GM23338 (cell line): ENCODE data around the gene ZNF579.

ENCODE experiments used
- EZH2 ChIP-seq: fragments of 200-600 bp; sonication (generic); IDR thresholded peaks from one replicate; pipeline ENCODE4 v1.8.0; 2017; ENCODE audit warnings: antibody characterized with exemption, mild to moderate bottlenecking, low read depth; ENCODE audit not compliant: unreplicated experiment
- EZH2phosphoT487 ChIP-seq: fragments of 200-600 bp; sonication (generic); IDR thresholded peaks from one replicate; pipeline ENCODE4 v1.8.1; 2018; ENCODE audit warnings: antibody characterized with exemption; ENCODE audit not compliant: unreplicated experiment
- POLR2AphosphoS5 ChIP-seq: IDR thresholded peaks from 2 replicates; pipeline ENCODE4 v1.6.1; 2016; ENCODE audit warnings: antibody characterized with exemption, low read depth
- TF ChIP-seq, protein P1 (sequence below), 2 experiments: fragments of 200-600 bp in 1 of 2; sonication (generic) in 1 of 2; conservative IDR thresholded peaks; 2 replicates each; pipeline versions ENCODE4 v1.5.1 to v1.6.1; 2016 to 2017; ENCODE audit warnings: antibody characterized with exemption in 2 of 2, low read depth in 2 of 2, mild to moderate bottlenecking in 2 of 2, moderate library complexity in 1 of 2
- TF ChIP-seq, protein P2 (sequence below): IDR thresholded peaks from one replicate; pipeline ENCODE4 v1.6.1; 2018; ENCODE audit warnings: antibody characterized with exemption; ENCODE audit not compliant: unreplicated experiment

GRCh38 chr19:55613930-55614710 is 33.5 kb upstream of the ZNF579 start:
- no peak for TF ChIP-seq EZH2
- no peak for TF ChIP-seq POLR2AphosphoS5
- TF ChIP-seq, protein P1, sequence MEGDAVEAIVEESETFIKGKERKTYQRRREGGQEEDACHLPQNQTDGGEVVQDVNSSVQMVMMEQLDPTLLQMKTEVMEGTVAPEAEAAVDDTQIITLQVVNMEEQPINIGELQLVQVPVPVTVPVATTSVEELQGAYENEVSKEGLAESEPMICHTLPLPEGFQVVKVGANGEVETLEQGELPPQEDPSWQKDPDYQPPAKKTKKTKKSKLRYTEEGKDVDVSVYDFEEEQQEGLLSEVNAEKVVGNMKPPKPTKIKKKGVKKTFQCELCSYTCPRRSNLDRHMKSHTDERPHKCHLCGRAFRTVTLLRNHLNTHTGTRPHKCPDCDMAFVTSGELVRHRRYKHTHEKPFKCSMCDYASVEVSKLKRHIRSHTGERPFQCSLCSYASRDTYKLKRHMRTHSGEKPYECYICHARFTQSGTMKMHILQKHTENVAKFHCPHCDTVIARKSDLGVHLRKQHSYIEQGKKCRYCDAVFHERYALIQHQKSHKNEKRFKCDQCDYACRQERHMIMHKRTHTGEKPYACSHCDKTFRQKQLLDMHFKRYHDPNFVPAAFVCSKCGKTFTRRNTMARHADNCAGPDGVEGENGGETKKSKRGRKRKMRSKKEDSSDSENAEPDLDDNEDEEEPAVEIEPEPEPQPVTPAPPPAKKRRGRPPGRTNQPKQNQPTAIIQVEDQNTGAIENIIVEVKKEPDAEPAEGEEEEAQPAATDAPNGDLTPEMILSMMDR (conservative IDR thresholded peaks at IDR 0.05; ENCODE audit: low read depth in 2 of 2): no peak
- TF ChIP-seq, protein P2, sequence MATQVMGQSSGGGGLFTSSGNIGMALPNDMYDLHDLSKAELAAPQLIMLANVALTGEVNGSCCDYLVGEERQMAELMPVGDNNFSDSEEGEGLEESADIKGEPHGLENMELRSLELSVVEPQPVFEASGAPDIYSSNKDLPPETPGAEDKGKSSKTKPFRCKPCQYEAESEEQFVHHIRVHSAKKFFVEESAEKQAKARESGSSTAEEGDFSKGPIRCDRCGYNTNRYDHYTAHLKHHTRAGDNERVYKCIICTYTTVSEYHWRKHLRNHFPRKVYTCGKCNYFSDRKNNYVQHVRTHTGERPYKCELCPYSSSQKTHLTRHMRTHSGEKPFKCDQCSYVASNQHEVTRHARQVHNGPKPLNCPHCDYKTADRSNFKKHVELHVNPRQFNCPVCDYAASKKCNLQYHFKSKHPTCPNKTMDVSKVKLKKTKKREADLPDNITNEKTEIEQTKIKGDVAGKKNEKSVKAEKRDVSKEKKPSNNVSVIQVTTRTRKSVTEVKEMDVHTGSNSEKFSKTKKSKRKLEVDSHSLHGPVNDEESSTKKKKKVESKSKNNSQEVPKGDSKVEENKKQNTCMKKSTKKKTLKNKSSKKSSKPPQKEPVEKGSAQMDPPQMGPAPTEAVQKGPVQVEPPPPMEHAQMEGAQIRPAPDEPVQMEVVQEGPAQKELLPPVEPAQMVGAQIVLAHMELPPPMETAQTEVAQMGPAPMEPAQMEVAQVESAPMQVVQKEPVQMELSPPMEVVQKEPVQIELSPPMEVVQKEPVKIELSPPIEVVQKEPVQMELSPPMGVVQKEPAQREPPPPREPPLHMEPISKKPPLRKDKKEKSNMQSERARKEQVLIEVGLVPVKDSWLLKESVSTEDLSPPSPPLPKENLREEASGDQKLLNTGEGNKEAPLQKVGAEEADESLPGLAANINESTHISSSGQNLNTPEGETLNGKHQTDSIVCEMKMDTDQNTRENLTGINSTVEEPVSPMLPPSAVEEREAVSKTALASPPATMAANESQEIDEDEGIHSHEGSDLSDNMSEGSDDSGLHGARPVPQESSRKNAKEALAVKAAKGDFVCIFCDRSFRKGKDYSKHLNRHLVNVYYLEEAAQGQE: no peak
- TF ChIP-seq EZH2phosphoT487: no peak
